GM12892 (cell line): Measurements from ENCODE around the gene KRTAP4-3.

ENCODE experiments used
- POLR2A ChIP-seq: IDR thresholded peaks from 2 replicates; pipeline ENCODE4 v1.6.1; 2011; ENCODE audit warnings: low read depth, low read length, control low read depth
- POLR2AphosphoS5 ChIP-seq: IDR thresholded peaks from 2 replicates; pipeline ENCODE4 v1.6.1; 2011; ENCODE audit warnings: low read depth, low read length, control low read depth

DNA sequence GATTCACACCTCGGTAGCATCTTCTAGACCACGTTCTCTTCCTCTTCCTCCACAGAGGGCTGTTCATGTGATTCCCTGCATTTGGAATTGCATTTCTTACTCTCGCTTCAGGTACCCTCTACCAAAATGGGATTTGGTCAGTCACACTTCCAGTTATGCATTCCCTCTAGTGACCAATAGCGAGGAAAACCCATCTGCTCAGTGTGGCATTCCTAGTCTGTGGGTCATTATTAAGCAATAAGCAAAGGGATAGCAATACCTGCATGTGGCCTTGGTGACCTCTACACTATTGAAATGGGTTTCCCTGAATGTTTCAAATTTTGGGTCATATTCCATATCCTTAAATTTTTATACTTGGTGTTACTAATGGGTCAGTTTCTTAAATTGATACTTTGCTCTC is 18.0 kb downstream of the KRTAP4-3 start:
- no peak for TF ChIP-seq POLR2A
- no peak for TF ChIP-seq POLR2AphosphoS5
